Raji (cell line): ENCODE results near the gene BAHCC1.

Experiments used
- POLR2A ChIP-seq: IDR thresholded peaks from 2 replicates; pipeline ENCODE4 v1.6.1; 2011; ENCODE audit warnings: low read depth, low read length, control low read depth; ENCODE audit not compliant: insufficient read depth

Gene BAHCC1

GRCh38 chr17:81457917-81458555 is 62.8 kb downstream of the BAHCC1 start:
- TF ChIP-seq POLR2A = no peak

GRCh38 chr17:81458628-81459027 is 63.4 kb downstream of the BAHCC1 start:
- TF ChIP-seq POLR2A = no peak

GRCh38 chr17:81459224-81459623 is 64.0 kb downstream of the BAHCC1 start:
- TF ChIP-seq POLR2A = no peak

- no peak for TF ChIP-seq POLR2A
These were observed 64.6 kb downstream of the BAHCC1 start for GRCh38 chr17:81459864-81460263.

GRCh38 chr17:81460856-81461460 is 65.7 kb downstream of the BAHCC1 start:
- no peak for TF ChIP-seq POLR2A

GRCh38 chr17:81461607-81462500 is 66.6 kb downstream of the BAHCC1 start:
- no peak for TF ChIP-seq POLR2A

- TF ChIP-seq POLR2A = no peak
These were observed 67.4 kb downstream of the BAHCC1 start for GRCh38 chr17:81462506-81463125.

- TF ChIP-seq POLR2A = no peak
These were observed 68.2 kb downstream of the BAHCC1 start for GRCh38 chr17:81463506-81463905.

GRCh38 chr17:81464586-81464985 is 69.3 kb downstream of the BAHCC1 start:
- no peak for TF ChIP-seq POLR2A

GRCh38 chr17:81465910-81466309 is 70.7 kb downstream of the BAHCC1 start:
- TF ChIP-seq POLR2A = no peak

- TF ChIP-seq POLR2A = no peak
These were observed 71.6 kb downstream of the BAHCC1 start for GRCh38 chr17:81466564-81467472.

GRCh38 chr17:81468111-81468769 is 73.0 kb downstream of the BAHCC1 start:
- TF ChIP-seq POLR2A = no peak

- no peak for TF ChIP-seq POLR2A
These were observed 73.5 kb downstream of the BAHCC1 start for GRCh38 chr17:81468770-81469121.

- TF ChIP-seq POLR2A = no peak
These were observed 74.0 kb downstream of the BAHCC1 start for GRCh38 chr17:81469266-81469665.
